Tibial nerve (tissue), 4 donors: Measurements from ENCODE around the gene ATXN7L3B. TPM values are rescaled to one million over a fixed set of nuclear protein-coding genes. Genes with fewer than 3 reads are reported as not detected.
"Not testable (repeated sequence)": the region's sequence is repeated elsewhere in the genome, so short reads cannot be mapped to it uniquely, and the experiment has no call there.

Source experiments
- DNase-seq, 2 donors: peaks; one replicate each; pipeline ENCODE4 v3.0.0-alpha.2; 2019; ENCODE audit warnings: low spot score in 2 of 2
- H3K27ac ChIP-seq, 4 donors: fragments of 200-600 bp; sonication (generic) in 3 of 4; one replicate each; pipeline ENCODE4 v1.5.1; 2017 to 2019; ENCODE audit warnings: mild to moderate bottlenecking in 1 of 4
- H3K27me3 ChIP-seq, 2 donors: fragments of 200-600 bp; sonication (generic) in 1 of 2; one replicate each; pipeline versions ENCODE4 v1.5.1 to v1.6.0; 2017 to 2019
- H3K36me3 ChIP-seq, 3 donors: fragments of 200-600 bp; sonication (generic); one replicate each; pipeline ENCODE4 v1.5.1; 2018 to 2019
- H3K4me1 ChIP-seq, 4 donors: fragments of 200-600 bp; sonication (generic) in 3 of 4; one replicate each; pipeline ENCODE4 v1.5.1; 2017 to 2019
- H3K4me3 ChIP-seq, 4 donors: fragments of 200-600 bp; sonication (generic) in 3 of 4; one replicate each; pipeline ENCODE4 v1.5.1; 2017 to 2019; ENCODE audit warnings: mild to moderate bottlenecking in 1 of 4, moderate library complexity in 1 of 4
- H3K9me3 ChIP-seq, 4 donors: fragments of 200-600 bp; sonication (generic) in 3 of 4; one replicate each; pipeline ENCODE4 v1.5.1; 2017 to 2019
- EP300 ChIP-seq, 2 donors: sonication (generic); formaldehyde crosslinking; IDR thresholded peaks; one replicate each; pipeline ENCODE4 v1.6.1; 2017; ENCODE audit warnings: antibody characterized with exemption in 2 of 2, mild to moderate bottlenecking in 1 of 2
- POLR2A ChIP-seq, 2 donors: fragments of 450-650 bp; IDR thresholded peaks; one replicate each; pipeline ENCODE4 v1.6.1; 2017; ENCODE audit warnings: antibody characterized with exemption in 2 of 2, mild to moderate bottlenecking in 2 of 2, moderate library complexity in 2 of 2
- WGBS, 2 donors: methylation state at CpG; one replicate each; pipeline ENCODE4 v1.1.5; 2018; 5-methylcytosine and 5-hydroxymethylcytosine counted together
- total RNA-seq, 4 donors: library from RNA; depleted of rRNA; stranded (reverse); fragments of >200 nt; gene quantifications; one replicate each; pipeline ENCODE4 v1.1.0, GENCODE V29; 2016
- TF ChIP-seq, protein P1 (sequence below), 5 experiments: fragments of 200-600 bp in 3 of 5; fragments of 450-650 bp in 2 of 5; sonication (generic) in 3 of 5; IDR thresholded peaks; one replicate each; pipeline ENCODE4 v1.5.1; 2016 to 2019; ENCODE audit warnings: antibody characterized with exemption in 5 of 5, mild to moderate bottlenecking in 3 of 5, moderate library complexity in 2 of 5

ATXN7L3B gene
- total RNA-seq, 4 donors from 2014 or later, result 15.3 to 22.0 (median 18.5) TPM

DNA sequence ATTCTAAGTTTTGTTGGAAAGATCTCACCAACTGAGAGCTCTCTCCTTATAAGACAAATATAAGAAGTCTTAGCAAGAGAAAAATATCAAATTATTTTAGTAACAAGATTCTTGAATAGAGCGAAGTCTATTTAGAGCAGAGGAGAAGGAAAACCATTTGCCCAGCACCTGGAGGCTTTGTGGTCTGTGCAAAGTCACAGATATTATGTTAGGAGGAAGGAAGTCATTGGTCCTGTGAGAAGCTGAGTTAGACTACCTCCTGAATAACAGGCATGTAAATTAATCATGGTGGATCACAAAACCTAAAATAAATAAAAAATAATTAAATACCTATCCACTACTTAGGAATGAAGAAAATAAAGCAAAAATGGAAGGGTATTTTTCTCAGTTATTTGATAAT is 38.4 kb upstream of the ATXN7L3B start:
- H3K36me3 ChIP-seq, result no peaks in the 10 kb centered on the region
- H3K9me3 ChIP-seq, result no peaks in the 10 kb centered on the region
- no peaks in the 10 kb centered on the region for H3K27me3 ChIP-seq
- no peak for DNase-seq
- no peak overlapping the region for H3K4me3 ChIP-seq
- TF ChIP-seq POLR2A (IDR thresholded peaks at IDR 0.05) (no peak), EP300 (IDR thresholded peaks at IDR 0.05) (no peak)
- TF ChIP-seq, protein P1, sequence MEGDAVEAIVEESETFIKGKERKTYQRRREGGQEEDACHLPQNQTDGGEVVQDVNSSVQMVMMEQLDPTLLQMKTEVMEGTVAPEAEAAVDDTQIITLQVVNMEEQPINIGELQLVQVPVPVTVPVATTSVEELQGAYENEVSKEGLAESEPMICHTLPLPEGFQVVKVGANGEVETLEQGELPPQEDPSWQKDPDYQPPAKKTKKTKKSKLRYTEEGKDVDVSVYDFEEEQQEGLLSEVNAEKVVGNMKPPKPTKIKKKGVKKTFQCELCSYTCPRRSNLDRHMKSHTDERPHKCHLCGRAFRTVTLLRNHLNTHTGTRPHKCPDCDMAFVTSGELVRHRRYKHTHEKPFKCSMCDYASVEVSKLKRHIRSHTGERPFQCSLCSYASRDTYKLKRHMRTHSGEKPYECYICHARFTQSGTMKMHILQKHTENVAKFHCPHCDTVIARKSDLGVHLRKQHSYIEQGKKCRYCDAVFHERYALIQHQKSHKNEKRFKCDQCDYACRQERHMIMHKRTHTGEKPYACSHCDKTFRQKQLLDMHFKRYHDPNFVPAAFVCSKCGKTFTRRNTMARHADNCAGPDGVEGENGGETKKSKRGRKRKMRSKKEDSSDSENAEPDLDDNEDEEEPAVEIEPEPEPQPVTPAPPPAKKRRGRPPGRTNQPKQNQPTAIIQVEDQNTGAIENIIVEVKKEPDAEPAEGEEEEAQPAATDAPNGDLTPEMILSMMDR (IDR thresholded peaks at IDR 0.05), result no peak
- no peak overlapping the region for H3K27ac ChIP-seq
- no peaks in the 10 kb centered on the region for H3K4me1 ChIP-seq
- WGBS, 2 donors, result 63 to 84% methylated on average over 1 of the region's 1 CpG

- WGBS, 2 donors, result 83 to 96% methylated on average over 18 to 22 of the region's 31 CpGs
- not testable (repeated sequence) for H3K4me3 ChIP-seq, H3K36me3 ChIP-seq, H3K9me3 ChIP-seq, DNase-seq, H3K27ac ChIP-seq, H3K27me3 ChIP-seq, H3K4me1 ChIP-seq
Measured at GRCh38 chr12:74508873-74509657, 28.6 kb upstream of the ATXN7L3B start.

GRCh38 chr12:74509886-74510285 is 27.7 kb upstream of the ATXN7L3B start:
- H3K4me1 ChIP-seq, result no peaks in the 10 kb centered on the region
- H3K27ac ChIP-seq, result no peak overlapping the region
- H3K36me3 ChIP-seq, result no peaks in the 10 kb centered on the region
- H3K9me3 ChIP-seq, result no peaks in the 10 kb centered on the region
- no peaks in the 10 kb centered on the region for H3K27me3 ChIP-seq
- H3K4me3 ChIP-seq, result no peak overlapping the region
- TF ChIP-seq EP300 (IDR thresholded peaks at IDR 0.05) (no peak), POLR2A (IDR thresholded peaks at IDR 0.05) (no peak)
- TF ChIP-seq, protein P1 (IDR thresholded peaks at IDR 0.05), result no peak
- DNase-seq, result no peak

- Histone ChIP-seq H3K4me3 (no peak overlapping the region), H3K36me3 (no peaks in the 10 kb centered on the region), H3K9me3 (no peaks in the 10 kb centered on the region), H3K4me1 (no peaks in the 10 kb centered on the region), H3K27ac (no peak overlapping the region), H3K27me3 (no peaks in the 10 kb centered on the region)
- 83 to 88% methylated on average over 14 to 15 of the region's 15 CpGs for WGBS, 2 donors
- DNase-seq, result no peak
- no peak for TF ChIP-seq POLR2A (IDR thresholded peaks at IDR 0.05)
- no peak for TF ChIP-seq EP300 (IDR thresholded peaks at IDR 0.05)
- TF ChIP-seq, protein P1 (IDR thresholded peaks at IDR 0.05), result no peak
Measured at GRCh38 chr12:74514098-74514872, 23.4 kb upstream of the ATXN7L3B start.

GRCh38 chr12:74515849-74516248 is 21.8 kb upstream of the ATXN7L3B start:
- TF ChIP-seq, protein P1 (IDR thresholded peaks at IDR 0.05), result no peak
- TF ChIP-seq POLR2A (IDR thresholded peaks at IDR 0.05) (no peak), EP300 (IDR thresholded peaks at IDR 0.05) (no peak)
- Histone ChIP-seq H3K4me1 (no peaks in the 10 kb centered on the region), H3K4me3 (no peak overlapping the region), H3K27me3 (no peaks in the 10 kb centered on the region), H3K9me3 (no peaks in the 10 kb centered on the region), H3K36me3 (no peaks in the 10 kb centered on the region), H3K27ac (no peak overlapping the region)
- WGBS, 2 donors, result 32 to 36% methylated on average over 2 of the region's 2 CpGs
- no peak for DNase-seq
